Skeletal muscle satellite cell (primary cell): ENCODE measurements around the gene IRF2BP2. TPM values are rescaled to one million over a fixed set of nuclear protein-coding genes. Genes with fewer than 3 reads are reported as not detected.

Experiments
- H3K27me3 ChIP-seq: 2 replicates; pipeline ENCODE4 v1.7.0; 2013; ENCODE audit warnings: low read length; ENCODE audit not compliant: control insufficient read depth, insufficient read depth
- H3K36me3 ChIP-seq: 2 replicates; pipeline ENCODE4 v1.7.0; 2013; ENCODE audit warnings: mild to moderate bottlenecking, control low read depth, low read length; ENCODE audit not compliant: insufficient read depth
- H3K4me1 ChIP-seq: 2 replicates; pipeline ENCODE4 v1.7.0; 2013; ENCODE audit warnings: low read length; ENCODE audit not compliant: control insufficient read depth, insufficient read depth
- H3K4me2 ChIP-seq: 2 replicates; pipeline ENCODE4 v1.7.0; 2013; ENCODE audit warnings: mild to moderate bottlenecking, low read length
- H3K4me3 ChIP-seq: 2 replicates; pipeline ENCODE4 v1.7.0; 2013; ENCODE audit warnings: low read length
- H3K9ac ChIP-seq: 2 replicates; pipeline ENCODE4 v1.7.0; 2013; ENCODE audit warnings: mild to moderate bottlenecking, low read depth, low read length, moderate library complexity
- H3K9me3 ChIP-seq: replicated peaks from 2 replicates; pipeline ENCODE4 v1.7.0; 2013; ENCODE audit warnings: mild to moderate bottlenecking, control low read depth, low read length
- total RNA-seq: library from RNA; depleted of rRNA; stranded (reverse); fragments of >200 nt; gene quantifications from 2 replicates; pipeline ENCODE4 v1.2.3, GENCODE V29; 2012; rRNA removed

Gene IRF2BP2
- total RNA-seq: 61.6 and 73.8 TPM in 2 replicates

GRCh38 chr1:234610061-234610665 lies at the start of gene IRF2BP2:
Gene IRF2BP2 (minus strand): TSS chr1:234610178. CDS start chr1:234609494, 684 bp downstream.
- Histone ChIP-seq H3K9ac (peak within 1 kb of the TSS; percentile 98), H3K4me1 (peaks cover 40% of the 10 kb centered on the region), H3K27me3 (no peaks in the 10 kb centered on the region), H3K36me3 (peaks cover 37% of the 10 kb centered on the region), H3K9me3 (no peaks in the 10 kb centered on the region), H3K4me2 (peak within 1 kb of the TSS; percentile 98), H3K4me3 (peak within 1 kb of the TSS; percentile 78)

GRCh38 chr1:234659538-234659937 lies 49.6 kb upstream of the IRF2BP2 start:
- no peak overlapping the region for H3K4me3 ChIP-seq
- no peaks in the 10 kb centered on the region for H3K9me3 ChIP-seq
- H3K36me3 ChIP-seq: no peaks in the 10 kb centered on the region
- H3K27me3 ChIP-seq: no peaks in the 10 kb centered on the region
- peaks cover 42% of the 10 kb centered on the region for H3K4me1 ChIP-seq
- H3K9ac ChIP-seq: peak overlapping the region; percentile 67
- H3K4me2 ChIP-seq: peak overlapping the region; percentile 7

- Histone ChIP-seq H3K9me3 (peaks cover 4% of the 10 kb centered on the region), H3K27me3 (no peaks in the 10 kb centered on the region), H3K4me2 (peak overlapping the region; percentile 29), H3K9ac (peak overlapping the region; percentile 66), H3K4me3 (no peak overlapping the region), H3K36me3 (no peaks in the 10 kb centered on the region), H3K4me1 (peaks cover 42% of the 10 kb centered on the region)
Observed at GRCh38 chr1:234658138-234658537, 48.2 kb upstream of the IRF2BP2 start.

GRCh38 chr1:234656944-234657654 lies 47.1 kb upstream of the IRF2BP2 start:
- Histone ChIP-seq H3K9me3 (peaks cover 4% of the 10 kb centered on the region), H3K4me1 (peaks cover 42% of the 10 kb centered on the region), H3K4me2 (peak overlapping the region; percentile 44), H3K27me3 (no peaks in the 10 kb centered on the region), H3K36me3 (no peaks in the 10 kb centered on the region), H3K9ac (peak overlapping the region; percentile 66), H3K4me3 (peak overlapping the region; percentile 29)

GRCh38 chr1:234656070-234656895 lies 46.3 kb upstream of the IRF2BP2 start:
- peak overlapping the region; percentile 44 for H3K4me2 ChIP-seq
- H3K4me1 ChIP-seq: peaks cover 42% of the 10 kb centered on the region
- H3K9me3 ChIP-seq: peaks cover 4% of the 10 kb centered on the region
- H3K36me3 ChIP-seq: no peaks in the 10 kb centered on the region
- H3K4me3 ChIP-seq: peak overlapping the region; percentile 29
- peak overlapping the region; percentile 66 for H3K9ac ChIP-seq
- H3K27me3 ChIP-seq: no peaks in the 10 kb centered on the region

GRCh38 chr1:234655328-234656069 lies 45.5 kb upstream of the IRF2BP2 start:
- no peak overlapping the region for H3K4me3 ChIP-seq
- H3K4me2 ChIP-seq: no peak overlapping the region
- no peaks in the 10 kb centered on the region for H3K27me3 ChIP-seq
- H3K4me1 ChIP-seq: peaks cover 42% of the 10 kb centered on the region
- H3K36me3 ChIP-seq: no peaks in the 10 kb centered on the region
- peaks cover 4% of the 10 kb centered on the region for H3K9me3 ChIP-seq
- no peak overlapping the region for H3K9ac ChIP-seq

GRCh38 chr1:234654002-234654733 lies 44.2 kb upstream of the IRF2BP2 start:
- H3K4me1 ChIP-seq: peaks cover 42% of the 10 kb centered on the region
- H3K36me3 ChIP-seq: no peaks in the 10 kb centered on the region
- no peak overlapping the region for H3K4me3 ChIP-seq
- H3K27me3 ChIP-seq: no peaks in the 10 kb centered on the region
- peaks cover 4% of the 10 kb centered on the region for H3K9me3 ChIP-seq
- no peak overlapping the region for H3K4me2 ChIP-seq
- no peak overlapping the region for H3K9ac ChIP-seq

- Histone ChIP-seq H3K27me3 (no peaks in the 10 kb centered on the region), H3K4me3 (no peak overlapping the region), H3K36me3 (no peaks in the 10 kb centered on the region), H3K4me1 (peaks cover 16% of the 10 kb centered on the region), H3K4me2 (no peak overlapping the region), H3K9ac (no peak overlapping the region), H3K9me3 (peaks cover 8% of the 10 kb centered on the region)
Observed at GRCh38 chr1:234649432-234650081, 39.6 kb upstream of the IRF2BP2 start.

- Histone ChIP-seq H3K4me3 (no peak overlapping the region), H3K9ac (no peak overlapping the region), H3K9me3 (peaks cover 5% of the 10 kb centered on the region), H3K4me1 (peaks cover 16% of the 10 kb centered on the region), H3K4me2 (no peak overlapping the region), H3K36me3 (no peaks in the 10 kb centered on the region), H3K27me3 (no peaks in the 10 kb centered on the region)
Observed at GRCh38 chr1:234647758-234648157, 37.8 kb upstream of the IRF2BP2 start.

GRCh38 chr1:234647245-234647644 lies 37.3 kb upstream of the IRF2BP2 start:
- Histone ChIP-seq H3K36me3 (no peaks in the 10 kb centered on the region), H3K9ac (no peak overlapping the region), H3K4me3 (no peak overlapping the region), H3K4me1 (peaks cover 16% of the 10 kb centered on the region), H3K4me2 (no peak overlapping the region), H3K27me3 (no peaks in the 10 kb centered on the region), H3K9me3 (peaks cover 5% of the 10 kb centered on the region)
